HCT116 (cell line): ENCODE measurements around the gene CENPP. TPM values are rescaled to one million over a fixed set of nuclear protein-coding genes. Genes with fewer than 3 reads are reported as not detected.

Source experiments
- ATAC-seq: fragments of 200-7000 bp; cut with Tn5 transposase; 2 replicates; pipeline ENCODE4 v1.9.1; 2020; ENCODE audit warnings: mild to moderate bottlenecking, moderate library complexity
- BruUV-seq: library from RNA; stranded (reverse); fragments of 400-500 nt; replicated peaks from 2 replicates; lab custom pipeline; 2021; lab: Mats Ljungman, UMichigan
- CTCF ChIA-PET: fragments of 300-600 bp; sonication (Branson Sonifier 250); formaldehyde crosslinking; loops from one replicate; lab custom pipeline; 2021; ENCODE audit warnings: antibody characterized with exemption; lab: Charles Lee
- POLR2A ChIA-PET: fragments of 300-600, 350-600 bp; sonication (Branson Sonifier 250); formaldehyde crosslinking; loops from one replicate; lab custom pipeline; 2021; ENCODE audit warnings: antibody characterized with exemption; lab: Charles Lee
- RAD21 ChIA-PET, 2 experiments: fragments of 300-600 bp; sonication (Branson Sonifier 250); formaldehyde crosslinking; loops; one replicate each; lab custom pipeline; 2023; ENCODE audit warnings: low total read pairs in 2 of 2; ENCODE audit not compliant: uncharacterized antibody in 2 of 2, unreplicated experiment in 2 of 2, low non-redundant PET in 1 of 2; lab: Charles Lee
- DNase-seq: peaks from one replicate; pipeline ENCODE4 v3.0.0-alpha.2; 2010; ENCODE audit warnings: low read depth, low spot score
- H2AFZ ChIP-seq: fragments of 200-600 bp; shearing (Covaris generic), sonication (generic); 2 replicates; pipeline ENCODE4 v1.6.1; 2017; ENCODE audit warnings: low read depth, mixed run types, mixed read lengths, antibody characterized with exemption, low read length; ENCODE audit not compliant: poor library complexity, severe bottlenecking
- H3K27ac ChIP-seq: 2 replicates; pipeline ENCODE4 v1.5.1; 2012; ENCODE audit warnings: low read depth, low read length
- H3K27me3 ChIP-seq: fragments of 200-600 bp; sonication (generic); 2 replicates; pipeline ENCODE4 v1.6.1; 2016; ENCODE audit warnings: mixed run types, low read length, mixed read lengths; ENCODE audit not compliant: insufficient read depth
- H3K36me3 ChIP-seq, 2 experiments: fragments of 200-500 bp in 1 of 2; fragments of 200-600 bp in 1 of 2; sonication (Bioruptor generic) in 1 of 2; sonication (generic) in 1 of 2; 2 replicates each; pipeline versions ENCODE4 v1.5.1 to v1.6.1; 2014 to 2016; ENCODE audit warnings: low read length in 2 of 2, inconsistent platforms in 1 of 2, mixed read lengths in 1 of 2, mixed run types in 1 of 2; ENCODE audit not compliant: insufficient read depth in 2 of 2, control insufficient read depth in 1 of 2
- H3K4me1 ChIP-seq, 2 experiments: fragments of 200-600 bp in 1 of 2; sonication (generic) in 1 of 2; 2 replicates each; pipeline versions ENCODE4 v1.5.1 to v1.6.1; 2012 to 2017; ENCODE audit warnings: low read length in 2 of 2, inconsistent platforms in 1 of 2, mild to moderate bottlenecking in 1 of 2, mixed read lengths in 1 of 2, mixed run types in 1 of 2, moderate library complexity in 1 of 2; ENCODE audit not compliant: insufficient read depth in 2 of 2, control insufficient read depth in 1 of 2
- H3K4me2 ChIP-seq: fragments of 200-600 bp; sonication (generic); 2 replicates; pipeline ENCODE4 v1.6.1; 2017; ENCODE audit warnings: mixed run types, low read length, mixed read lengths
- H3K4me3 ChIP-seq, 2 experiments: fragments of 200-600 bp in 1 of 2; sonication (generic) in 1 of 2; replicated peaks in 1 of 2; 2 replicates each; pipeline ENCODE4 v1.5.1; 2011 to 2016; ENCODE audit warnings: low read length in 2 of 2, control low read depth in 1 of 2, low read depth in 1 of 2, mild to moderate bottlenecking in 1 of 2, mixed read lengths in 1 of 2, mixed run types in 1 of 2
- H3K79me2 ChIP-seq: fragments of 200-600 bp; sonication (generic); 2 replicates; pipeline ENCODE4 v1.6.1; 2017; ENCODE audit warnings: mild to moderate bottlenecking, mixed run types, low read length, moderate library complexity, mixed read lengths; ENCODE audit not compliant: insufficient read depth
- H3K9ac ChIP-seq: fragments of 200-600 bp; sonication (generic); 2 replicates; pipeline ENCODE4 v1.6.1; 2016; ENCODE audit warnings: low read length, mixed read lengths
- H3K9me2 ChIP-seq: fragments of 200-600 bp; sonication (generic), shearing (Covaris generic); 2 replicates; pipeline ENCODE4 v1.6.1; 2017; ENCODE audit warnings: mixed run types, mild to moderate bottlenecking, moderate library complexity; ENCODE audit not compliant: insufficient read depth
- H3K9me3 ChIP-seq, 2 experiments: fragments of 200-500 bp in 1 of 2; fragments of 200-600 bp in 1 of 2; sonication (Bioruptor generic) in 1 of 2; sonication (generic) in 1 of 2; 2 replicates each; pipeline ENCODE4 v1.6.1; 2014 to 2017; ENCODE audit warnings: low read length in 2 of 2, mixed read lengths in 2 of 2, inconsistent platforms in 1 of 2, low read depth in 1 of 2, mild to moderate bottlenecking in 1 of 2, mixed run types in 1 of 2, moderate library complexity in 1 of 2; ENCODE audit not compliant: control insufficient read depth in 1 of 2, insufficient read depth in 1 of 2
- H4K20me1 ChIP-seq: fragments of 200-600 bp; sonication (generic), shearing (Covaris generic); 2 replicates; pipeline ENCODE4 v1.6.1; 2017; ENCODE audit warnings: mixed run types, mild to moderate bottlenecking, moderate library complexity; ENCODE audit not compliant: insufficient read depth
- CBX3 ChIP-seq: IDR thresholded peaks from 2 replicates; pipeline ENCODE4 v1.6.1; 2012; ENCODE audit warnings: low read depth
- CEBPB ChIP-seq: IDR thresholded peaks from 2 replicates; pipeline ENCODE4 v1.6.1; 2012; ENCODE audit warnings: low read depth
- CTCF ChIP-seq, 3 experiments: fragments of 200-600 bp in 1 of 3; sonication (generic) in 1 of 3; IDR thresholded peaks in 2 of 3; conservative IDR thresholded peaks in 1 of 3; 2 replicates each; pipeline ENCODE4 v1.5.1; 2012 to 2017; ENCODE audit warnings: low read depth in 2 of 3, low read length in 2 of 3, antibody characterized with exemption in 1 of 3, borderline replicate concordance in 1 of 3, control low read depth in 1 of 3, mild to moderate bottlenecking in 1 of 3, mixed read lengths in 1 of 3, mixed run types in 1 of 3, moderate library complexity in 1 of 3; ENCODE audit not compliant: insufficient read depth in 1 of 3
- ELF1 ChIP-seq: IDR thresholded peaks from 2 replicates; pipeline ENCODE4 v1.6.1; 2012; ENCODE audit warnings: low read depth, borderline replicate concordance
- EZH2 ChIP-seq: fragments of 200-600 bp; sonication (generic); IDR thresholded peaks from 2 replicates; pipeline ENCODE4 v1.6.1; 2017; ENCODE audit warnings: antibody characterized with exemption, mixed run types
- EZH2phosphoT487 ChIP-seq: fragments of 200-600 bp; IDR thresholded peaks from 2 replicates; pipeline ENCODE4 v1.6.1; 2018; ENCODE audit warnings: antibody characterized with exemption, borderline replicate concordance
- JUND ChIP-seq: IDR thresholded peaks from 2 replicates; pipeline ENCODE4 v1.6.1; 2012
- POLR2A ChIP-seq: IDR thresholded peaks from 2 replicates; pipeline ENCODE4 v1.7.0; 2011; ENCODE audit warnings: borderline replicate concordance; ENCODE audit not compliant: insufficient read depth, insufficient read length; ENCODE audit errors: extremely low read depth
- POLR2AphosphoS5 ChIP-seq: IDR thresholded peaks from 2 replicates; pipeline ENCODE4 v1.6.1; 2011; ENCODE audit warnings: mild to moderate bottlenecking, low read depth, low read length, moderate library complexity
- RAD21 ChIP-seq: IDR thresholded peaks from 2 replicates; pipeline ENCODE4 v1.6.1; 2012; ENCODE audit warnings: low read depth, mild to moderate bottlenecking
- SP1 ChIP-seq: IDR thresholded peaks from 2 replicates; pipeline ENCODE4 v1.6.1; 2012; ENCODE audit warnings: low read depth
- SRF ChIP-seq: IDR thresholded peaks from 2 replicates; pipeline ENCODE4 v1.6.1; 2012; ENCODE audit warnings: low read depth
- TCF7L2 ChIP-seq: IDR thresholded peaks from 2 replicates; pipeline ENCODE4 v1.7.0; 2011; ENCODE audit warnings: borderline replicate concordance, inconsistent platforms; ENCODE audit not compliant: insufficient read depth, insufficient read length; ENCODE audit errors: extremely low read depth
- YY1 ChIP-seq: IDR thresholded peaks from 2 replicates; pipeline ENCODE4 v1.6.1; 2011; ENCODE audit warnings: low read length, low read depth, moderate library complexity, mild to moderate bottlenecking; ENCODE audit not compliant: insufficient replicate concordance; ENCODE audit errors: extremely low read depth
- ZBTB33 ChIP-seq: IDR thresholded peaks from 2 replicates; pipeline ENCODE4 v1.6.1; 2011; ENCODE audit warnings: mild to moderate bottlenecking, low read length, moderate library complexity; ENCODE audit not compliant: insufficient replicate concordance; ENCODE audit errors: extremely low read depth
- ZFX ChIP-seq: fragments of 450-650 bp; IDR thresholded peaks from 2 replicates; pipeline ENCODE4 v1.6.1; 2017
- intact Hi-C: fragments of 100-400 bp; cut with micrococcal nuclease; formaldehyde crosslinking; loops from 2 replicates; pipeline ENCODE4 v1.10.0; 2022
- total RNA-seq: library from RNA; stranded (reverse); gene quantifications from one replicate; pipeline ENCODE4 v1.2.1, GENCODE V29; 2021; ENCODE audit not compliant: unreplicated experiment
- TF ChIP-seq, protein P1 (sequence below): IDR thresholded peaks from 2 replicates; pipeline ENCODE4 v1.6.1; 2012
- TF ChIP-seq, protein P2 (sequence below): IDR thresholded peaks from 2 replicates; pipeline ENCODE4 v1.6.1; 2012

Gene CENPP
- total RNA-seq, 1 experiment from 2014 or later, result 7.0 TPM

DNA sequence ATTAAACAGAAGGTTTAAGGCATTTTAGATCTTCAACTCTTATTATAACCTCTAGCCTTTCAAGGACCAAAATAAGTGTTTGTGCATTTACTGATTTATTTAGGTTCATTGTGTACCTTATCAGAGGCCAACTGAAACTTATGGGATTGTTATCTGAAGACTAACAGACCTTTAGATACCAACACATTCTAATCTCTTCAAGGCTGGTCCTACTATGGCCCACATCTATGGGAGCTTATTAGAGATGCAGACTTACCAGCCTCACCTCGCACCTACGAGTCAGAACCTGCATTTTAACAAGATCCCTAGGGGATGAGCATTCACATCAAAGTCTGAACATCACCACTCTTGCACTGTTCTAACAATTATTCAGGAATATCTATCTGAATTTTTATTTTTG lies 34.2 kb upstream of the CENPP start:
- Histone ChIP-seq H3K27ac (no peak overlapping the region), H3K4me2 (peak overlapping the region; percentile 86; the same call in 1 of the 2 replicates), H3K4me1 (peaks cover 6 to 22% of the 10 kb centered on the region in 2 experiments; a peak in 3 of 4 replicates), H3K9me3 (no peaks in the 10 kb centered on the region), H3K9me2 (no peaks in the 10 kb centered on the region), H3K36me3 (peaks cover 18 to 41% of the 10 kb centered on the region in 2 experiments), H3K9ac (no peak overlapping the region), H3K4me3 (0 out of 4 replicates have a peak overlapping the region, but pooled peaks have one; percentile 73 to 92)
- CTCF ChIA-PET, result no interaction called here
- POLR2A ChIA-PET, result interaction anchor here (1.1 to 1.2 kb wide), 2 partner anchors 14 to 16 kb away, joined by 3 to 5 read pairs; no protein-coding TSS in a partner anchor
- RAD21 ChIA-PET, result no interaction called here
- no peak for DNase-seq
- no peak for TF ChIP-seq ZFX
- TF ChIP-seq POLR2A, result no peak
- no peak for TF ChIP-seq EZH2
- TF ChIP-seq POLR2AphosphoS5, result no peak
- no peak for TF ChIP-seq ZBTB33
- TF ChIP-seq YY1, result no peak
- TF ChIP-seq SRF, result no peak
- TF ChIP-seq, protein P1, sequence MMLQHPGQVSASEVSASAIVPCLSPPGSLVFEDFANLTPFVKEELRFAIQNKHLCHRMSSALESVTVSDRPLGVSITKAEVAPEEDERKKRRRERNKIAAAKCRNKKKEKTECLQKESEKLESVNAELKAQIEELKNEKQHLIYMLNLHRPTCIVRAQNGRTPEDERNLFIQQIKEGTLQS, result no peak
- TF ChIP-seq EZH2phosphoT487, result no peak
- TF ChIP-seq CBX3, result no peak
- TF ChIP-seq RAD21, result no peak
- TF ChIP-seq JUND, result no peak
- TF ChIP-seq, protein P2, sequence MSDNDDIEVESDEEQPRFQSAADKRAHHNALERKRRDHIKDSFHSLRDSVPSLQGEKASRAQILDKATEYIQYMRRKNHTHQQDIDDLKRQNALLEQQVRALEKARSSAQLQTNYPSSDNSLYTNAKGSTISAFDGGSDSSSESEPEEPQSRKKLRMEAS, result no peak
- no peak for TF ChIP-seq ELF1
- no peak for TF ChIP-seq CTCF (IDR thresholded peaks at IDR 0.05 in 2 of 3, conservative IDR thresholded peaks at IDR 0.05 in 1 of 3; ENCODE audit: borderline replicate concordance in 1 of 3, insufficient read depth in 1 of 3, low read depth in 2 of 3, low read length in 2 of 3)
- TF ChIP-seq CEBPB, result no peak
- no peak for TF ChIP-seq SP1
- TF ChIP-seq TCF7L2, result no peak
- TF ChIP-seq, all 23 proteins: peak for 0
- ATAC-seq, result no peak
- H4K20me1 ChIP-seq, result peaks cover 25% of the 10 kb centered on the region; the same call in 1 of the 2 replicates
- no peaks in the 10 kb centered on the region for H3K27me3 ChIP-seq
- H3K79me2 ChIP-seq, result peaks cover 80% of the 10 kb centered on the region
- intact Hi-C loops, result no loop called here
- no peak overlapping the region for H2AFZ ChIP-seq
- no TSS peak for BruUV-seq
